ENCODE measurements around the gene ADCY2.

The ADCY2 gene

GRCh38 chr5:7857926-7858632, 462.1 kb downstream of the ADCY2 start:
- DNase-seq (ENCODE audit: low read depth in 2 of 2, low spot score in 1 of 2) = no peak

- no peak for DNase-seq (ENCODE audit: low read depth in 2 of 2, low spot score in 1 of 2)
These were observed 470.3 kb downstream of the ADCY2 start for GRCh38 chr5:7866196-7866595.

- no peak for DNase-seq (ENCODE audit: low read depth in 2 of 2, low spot score in 1 of 2)
These were observed 471.3 kb downstream of the ADCY2 start for GRCh38 chr5:7867260-7867659.

GRCh38 chr5:7868427-7868772, 472.5 kb downstream of the ADCY2 start:
- DNase-seq (ENCODE audit: low read depth in 2 of 2, low spot score in 1 of 2) = no peak

GRCh38 chr5:7868773-7869473, 473.0 kb downstream of the ADCY2 start, which contains the start of the genes FASTKD3 and MTRR:
Gene FASTKD3, minus strand, starts transcription at chr5:7869031. Its CDS starts 948 bp downstream, at chr5:7868083.
Gene MTRR, plus strand, starts transcription at chr5:7869148. Its CDS starts 1,647 bp downstream, at chr5:7870795.
- peak; percentile 69 to 80 for DNase-seq (ENCODE audit: low read depth in 2 of 2, low spot score in 1 of 2)

- DNase-seq (ENCODE audit: low read depth in 2 of 2, low spot score in 1 of 2) = no peak
These were observed 473.7 kb downstream of the ADCY2 start for GRCh38 chr5:7869474-7870136.

GRCh38 chr5:7871653-7872052, 475.7 kb downstream of the ADCY2 start:
- DNase-seq (ENCODE audit: low read depth in 2 of 2, low spot score in 1 of 2) = no peak

GRCh38 chr5:7872517-7873130, 476.7 kb downstream of the ADCY2 start:
- no peak for DNase-seq (ENCODE audit: low read depth in 2 of 2, low spot score in 1 of 2)

- DNase-seq (ENCODE audit: low read depth in 2 of 2, low spot score in 1 of 2) = no peak
These were observed 477.3 kb downstream of the ADCY2 start for GRCh38 chr5:7873216-7873615.

GRCh38 chr5:7874639-7875038, 478.7 kb downstream of the ADCY2 start:
- no peak for DNase-seq (ENCODE audit: low read depth in 2 of 2, low spot score in 1 of 2)

- no peak for DNase-seq (ENCODE audit: low read depth in 2 of 2, low spot score in 1 of 2)
These were observed 479.2 kb downstream of the ADCY2 start for GRCh38 chr5:7875151-7875550.

GRCh38 chr5:7876867-7877266, 480.9 kb downstream of the ADCY2 start:
- DNase-seq (ENCODE audit: low read depth in 2 of 2, low spot score in 1 of 2) = no peak

GRCh38 chr5:7877851-7878250, 481.9 kb downstream of the ADCY2 start:
- DNase-seq (ENCODE audit: low read depth in 2 of 2, low spot score in 1 of 2) = no peak

- no peak for DNase-seq (ENCODE audit: low read depth in 2 of 2, low spot score in 1 of 2)
These were observed 482.5 kb downstream of the ADCY2 start for GRCh38 chr5:7878381-7878873.

All from stimulated activated CD8-positive, alpha-beta memory T cell treated with anti-CD3 and anti-CD28 coated beads, Interleukin-4, amount 100 ng/mL, for 1 hour (primary cell).